ENCODE measurements around the gene GCM1. TPM values are rescaled to one million over a fixed set of nuclear protein-coding genes. Genes with fewer than 3 reads are reported as not detected.

GCM1 gene
- total and polyA plus RNA-seq, 9 donors = not detected

DNA sequence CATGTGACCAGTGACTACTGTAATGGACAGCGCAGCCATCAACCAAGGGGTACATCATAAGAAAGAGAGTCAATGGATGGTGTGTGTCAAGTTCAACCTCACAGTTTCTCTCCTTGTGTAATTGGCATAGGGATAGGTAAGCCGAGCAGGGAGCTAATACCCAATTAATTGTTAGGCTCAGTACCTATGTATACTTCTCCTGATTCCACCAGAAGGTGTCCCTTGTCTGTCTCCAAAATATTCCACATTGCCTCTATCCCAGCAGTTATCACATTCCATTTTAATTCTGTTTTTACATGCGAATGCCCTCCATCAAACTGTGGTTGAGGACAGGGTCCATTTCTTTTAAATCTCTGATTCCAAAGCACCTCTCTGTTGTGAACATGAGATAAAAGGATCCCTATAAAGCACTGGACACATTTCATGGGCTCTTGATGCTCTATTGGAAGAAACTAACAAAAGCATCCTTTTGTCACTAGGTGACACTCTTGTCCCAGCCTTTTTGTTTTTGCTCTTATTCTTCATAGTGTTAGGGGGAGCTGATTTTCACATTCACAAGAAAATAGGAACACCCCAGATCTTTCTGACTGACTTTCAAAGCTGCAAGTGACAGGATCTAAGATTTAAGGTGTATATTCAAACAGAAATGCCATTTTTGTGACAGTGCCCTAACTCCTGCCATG lies 44.5 kb downstream of the GCM1 start:
- Histone ChIP-seq H3K4me1 (ENCODE audit: insufficient read depth) (no peaks in the 10 kb centered on the region), H3K9me3 (no peaks in the 10 kb centered on the region), H3K4me3 (no peak overlapping the region), H3K36me3 (no peaks in the 10 kb centered on the region), H3K27me3 (no peaks in the 10 kb centered on the region), H3K27ac (no peak overlapping the region)
- TF ChIP-seq POLR2A (IDR thresholded peaks at IDR 0.05) (no peak), EP300 (IDR thresholded peaks at IDR 0.05) (no peak)
- TF ChIP-seq, protein P1, sequence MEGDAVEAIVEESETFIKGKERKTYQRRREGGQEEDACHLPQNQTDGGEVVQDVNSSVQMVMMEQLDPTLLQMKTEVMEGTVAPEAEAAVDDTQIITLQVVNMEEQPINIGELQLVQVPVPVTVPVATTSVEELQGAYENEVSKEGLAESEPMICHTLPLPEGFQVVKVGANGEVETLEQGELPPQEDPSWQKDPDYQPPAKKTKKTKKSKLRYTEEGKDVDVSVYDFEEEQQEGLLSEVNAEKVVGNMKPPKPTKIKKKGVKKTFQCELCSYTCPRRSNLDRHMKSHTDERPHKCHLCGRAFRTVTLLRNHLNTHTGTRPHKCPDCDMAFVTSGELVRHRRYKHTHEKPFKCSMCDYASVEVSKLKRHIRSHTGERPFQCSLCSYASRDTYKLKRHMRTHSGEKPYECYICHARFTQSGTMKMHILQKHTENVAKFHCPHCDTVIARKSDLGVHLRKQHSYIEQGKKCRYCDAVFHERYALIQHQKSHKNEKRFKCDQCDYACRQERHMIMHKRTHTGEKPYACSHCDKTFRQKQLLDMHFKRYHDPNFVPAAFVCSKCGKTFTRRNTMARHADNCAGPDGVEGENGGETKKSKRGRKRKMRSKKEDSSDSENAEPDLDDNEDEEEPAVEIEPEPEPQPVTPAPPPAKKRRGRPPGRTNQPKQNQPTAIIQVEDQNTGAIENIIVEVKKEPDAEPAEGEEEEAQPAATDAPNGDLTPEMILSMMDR (IDR thresholded peaks at IDR 0.05) = no peak
- no peak for DNase-seq
- WGBS, 3 donors = 86 to 95% (median 94%) methylated on average over 3 of the region's 3 CpGs
- intact Hi-C loops (cut with DNase I) = no loop called here

DNA sequence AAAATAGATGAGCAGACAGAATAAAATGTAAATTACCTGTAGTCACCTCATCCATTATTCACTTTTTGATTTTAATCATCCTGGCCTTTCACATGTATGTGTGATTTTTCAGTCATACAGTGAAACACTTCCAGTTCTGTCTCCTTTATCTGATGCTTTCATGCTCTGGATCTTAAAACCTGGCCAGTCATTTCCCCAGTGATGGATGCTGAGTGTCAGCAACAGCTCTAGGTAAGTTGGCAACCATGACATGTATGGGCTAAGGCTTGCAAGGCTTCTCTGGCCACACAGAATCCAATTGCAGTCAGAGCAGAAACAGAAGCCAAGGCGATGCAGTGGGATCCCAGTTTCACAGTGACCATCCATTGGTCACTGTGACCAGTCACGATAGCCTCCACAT lies 47.6 kb downstream of the GCM1 start:
- Histone ChIP-seq H3K27ac (no peak overlapping the region), H3K27me3 (no peaks in the 10 kb centered on the region), H3K4me1 (ENCODE audit: insufficient read depth) (no peaks in the 10 kb centered on the region), H3K36me3 (no peaks in the 10 kb centered on the region), H3K4me3 (no peak overlapping the region), H3K9me3 (no peaks in the 10 kb centered on the region)
- no peak for DNase-seq
- intact Hi-C loops (cut with DNase I) = no loop called here
- TF ChIP-seq POLR2A (IDR thresholded peaks at IDR 0.05) (no peak), EP300 (IDR thresholded peaks at IDR 0.05) (no peak)
- TF ChIP-seq, protein P1 (IDR thresholded peaks at IDR 0.05) = no peak
- 93 to 96% (median 96%) methylated on average over 2 of the region's 2 CpGs for WGBS, 3 donors

DNA sequence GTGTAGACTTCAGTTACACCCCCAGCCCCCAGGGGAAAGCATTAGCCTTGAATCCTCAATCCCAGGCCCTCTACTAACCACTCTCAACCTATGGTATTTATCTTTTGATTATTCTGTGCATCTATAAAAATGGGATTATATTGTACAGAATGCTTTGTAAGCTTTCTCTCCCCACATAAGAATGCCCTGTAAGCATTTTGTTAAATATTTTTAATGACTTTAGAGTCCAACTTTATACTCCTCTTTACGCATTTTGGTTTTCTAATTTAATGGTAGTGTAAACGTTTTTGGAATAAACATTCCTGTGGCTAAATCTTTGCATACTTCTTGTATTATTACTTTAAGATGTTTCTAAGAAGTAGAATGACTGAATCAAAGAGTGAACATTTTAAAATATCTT lies 48.1 kb downstream of the GCM1 start:
- no peaks in the 10 kb centered on the region for H3K36me3 ChIP-seq
- H3K27ac ChIP-seq = no peak overlapping the region
- no peaks in the 10 kb centered on the region for H3K27me3 ChIP-seq
- no peaks in the 10 kb centered on the region for H3K4me1 ChIP-seq (ENCODE audit: insufficient read depth)
- intact Hi-C loops (cut with DNase I) = no loop called here
- TF ChIP-seq, protein P1 (IDR thresholded peaks at IDR 0.05) = no peak
- TF ChIP-seq EP300 (IDR thresholded peaks at IDR 0.05) (no peak), POLR2A (IDR thresholded peaks at IDR 0.05) (no peak)
- WGBS, 3 donors = 4 to 11% (median 7%) methylated on average over 2 of the region's 2 CpGs
- no peak for DNase-seq
- H3K4me3 ChIP-seq = no peak overlapping the region
- H3K9me3 ChIP-seq = no peaks in the 10 kb centered on the region

DNA sequence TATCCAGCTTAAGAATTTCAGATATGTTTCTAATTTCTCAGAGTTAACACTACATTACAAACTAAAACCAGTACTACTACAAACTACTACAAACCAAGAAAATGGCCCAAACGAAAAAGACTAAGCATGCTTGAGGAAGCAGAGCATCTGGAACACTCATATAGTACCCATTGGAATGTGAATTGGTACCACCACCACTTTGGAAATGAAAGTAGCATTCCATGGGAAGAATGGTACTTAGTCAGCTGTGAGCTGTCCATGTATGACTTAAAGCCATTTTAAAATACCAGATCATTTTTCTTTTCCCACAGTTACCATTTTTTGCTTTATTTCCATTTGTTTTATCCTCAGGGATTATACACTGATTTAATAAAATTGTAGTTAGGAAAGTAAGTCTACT lies 52.9 kb downstream of the GCM1 start:
- Histone ChIP-seq H3K9me3 (no peaks in the 10 kb centered on the region), H3K36me3 (no peaks in the 10 kb centered on the region), H3K27me3 (no peaks in the 10 kb centered on the region), H3K4me1 (ENCODE audit: insufficient read depth) (no peaks in the 10 kb centered on the region), H3K27ac (no peak overlapping the region), H3K4me3 (no peak overlapping the region)
- TF ChIP-seq, protein P1 (IDR thresholded peaks at IDR 0.05) = no peak
- TF ChIP-seq EP300 (IDR thresholded peaks at IDR 0.05) (no peak), POLR2A (IDR thresholded peaks at IDR 0.05) (no peak)
- intact Hi-C loops (cut with DNase I) = no loop called here
- DNase-seq = no peak
- WGBS, 3 donors = 75 to 84% (median 79%) methylated on average over 1 of the region's 1 CpG
